GM12891 (cell line): Measurements from ENCODE around the gene CBLB.

Experiments used
- DNase-seq: peaks from one replicate; pipeline ENCODE4 v3.0.0; 2011; ENCODE audit warnings: low spot score; ENCODE audit not compliant: insufficient read length
- FAIRE-seq: peaks from 2 replicates; lab custom pipeline; 2011; peaks lifted over from hg19 to GRCh38; lab: Jason Lieb, UNC
- PAX5 ChIP-seq: IDR thresholded peaks from 2 replicates; pipeline ENCODE4 v1.6.1; 2011; ENCODE audit warnings: low read length, moderate library complexity, mild to moderate bottlenecking; ENCODE audit not compliant: insufficient read depth, severe bottlenecking
- POLR2A ChIP-seq: IDR thresholded peaks from 2 replicates; pipeline ENCODE4 v1.6.1; 2011; ENCODE audit warnings: low read depth, low read length, control low read depth
- POLR2AphosphoS5 ChIP-seq: IDR thresholded peaks from 2 replicates; pipeline ENCODE4 v1.6.1; 2011; ENCODE audit warnings: low read depth, low read length, control low read depth
- POU2F2 ChIP-seq: IDR thresholded peaks from 2 replicates; pipeline ENCODE4 v1.6.1; 2011; ENCODE audit warnings: low read depth, mild to moderate bottlenecking, control low read depth, low read length, moderate library complexity
- SPI1 ChIP-seq: IDR thresholded peaks from 2 replicates; pipeline ENCODE4 v1.6.1; 2011; ENCODE audit warnings: low read depth, low read length, control low read depth
- TAF1 ChIP-seq: IDR thresholded peaks from 2 replicates; pipeline ENCODE4 v1.6.1; 2011; ENCODE audit warnings: low read depth, low read length, control low read depth

CBLB gene

DNA sequence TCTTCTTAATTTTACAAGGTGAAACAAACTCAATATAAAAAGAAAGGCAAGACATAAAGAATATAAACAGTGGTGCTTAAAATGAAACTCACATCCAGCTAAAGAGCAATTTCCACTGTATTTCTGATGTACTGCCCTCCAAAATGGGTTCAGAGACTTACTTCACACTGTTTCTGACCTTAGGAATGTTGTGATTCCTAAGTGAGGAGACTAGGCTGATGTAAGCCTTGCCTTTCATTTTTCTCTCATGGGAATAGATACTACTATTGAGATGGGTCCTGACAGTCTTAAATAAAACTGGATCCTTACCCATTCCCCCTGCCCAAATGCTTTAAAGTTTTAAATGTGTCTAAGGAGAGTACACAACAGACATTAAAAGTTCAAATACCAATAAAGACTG, 86.9 kb downstream of the CBLB start:
- TF ChIP-seq POLR2AphosphoS5: no peak
- DNase-seq (no peak), FAIRE-seq (no peak)

- TF ChIP-seq SPI1 (no peak), POLR2A (no peak), TAF1 (no peak), POU2F2 (no peak), PAX5 (no peak), POLR2AphosphoS5 (no peak)
- FAIRE-seq (no peak), DNase-seq (no peak)
Observed at GRCh38 chr3:105780107-105780506, 88.7 kb downstream of the CBLB start.

- TF ChIP-seq POLR2A (no peak), POLR2AphosphoS5 (no peak), POU2F2 (no peak), TAF1 (no peak), SPI1 (peak; percentile 48), PAX5 (no peak)
- FAIRE-seq (no peak), DNase-seq (no peak)
Observed at GRCh38 chr3:105775368-105775767, 93.4 kb downstream of the CBLB start.

- no peak for TF ChIP-seq POU2F2
- TF ChIP-seq SPI1: no peak
- TF ChIP-seq POLR2A: no peak
- TF ChIP-seq TAF1: no peak
- TF ChIP-seq POLR2AphosphoS5: no peak
- TF ChIP-seq PAX5: no peak
- no peak for FAIRE-seq
- DNase-seq: no peak
Observed at GRCh38 chr3:105774444-105775180, 94.2 kb downstream of the CBLB start.

DNA sequence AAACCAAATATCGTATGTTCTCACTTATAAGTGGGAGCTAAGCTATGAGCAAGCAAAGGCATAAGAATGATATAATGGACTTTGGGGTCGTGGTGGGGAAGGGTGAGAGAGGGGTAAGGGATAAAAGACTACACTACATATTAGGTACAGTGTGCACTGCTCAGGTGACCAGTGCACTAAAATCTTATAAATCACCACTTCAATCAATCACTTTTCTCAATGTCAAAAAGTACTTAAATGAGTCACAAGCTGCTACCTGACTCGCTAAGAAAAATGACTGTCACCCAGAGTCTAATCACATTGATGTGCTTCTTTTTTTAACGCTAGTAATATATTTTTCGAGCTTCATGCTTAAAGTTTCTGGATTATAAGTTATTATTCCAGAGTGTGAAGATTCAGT, 95.5 kb downstream of the CBLB start:
- DNase-seq: no peak

GRCh38 chr3:105772635-105773034, 96.2 kb downstream of the CBLB start:
- DNase-seq (no peak), FAIRE-seq (no peak)
- TF ChIP-seq TAF1: no peak

More for the DNA sequence above, 95.5 kb downstream of the CBLB start:
- no peak for FAIRE-seq
- TF ChIP-seq SPI1: no peak
- no peak for TF ChIP-seq POU2F2
- TF ChIP-seq POLR2A: no peak

GRCh38 chr3:105771392-105771791, 97.4 kb downstream of the CBLB start:
- DNase-seq (no peak), FAIRE-seq (no peak)
- no peak for TF ChIP-seq POLR2AphosphoS5
- TF ChIP-seq SPI1: peak; percentile 44

DNA sequence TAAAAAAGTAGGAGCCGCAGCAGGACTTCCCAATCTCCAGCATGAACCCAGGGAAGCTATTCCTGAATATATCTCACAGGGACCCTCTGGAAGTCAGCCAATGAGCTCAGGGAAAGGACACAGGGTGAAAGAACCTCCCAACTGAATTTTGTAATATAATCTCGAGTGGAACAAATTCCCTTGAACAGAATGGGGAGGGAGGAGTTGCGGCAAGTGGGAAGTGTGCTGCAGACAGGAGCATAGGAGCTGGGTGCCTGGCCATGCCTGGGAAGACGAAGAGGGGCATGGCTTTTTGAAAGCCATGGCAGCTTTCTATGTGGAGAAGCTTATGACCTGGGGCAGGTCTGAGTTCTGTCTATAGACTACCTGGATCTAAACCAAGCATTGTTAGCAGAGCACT, 98.4 kb downstream of the CBLB start:
- FAIRE-seq (no peak), DNase-seq (no peak)
- TF ChIP-seq TAF1: no peak
- no peak for TF ChIP-seq POU2F2
- TF ChIP-seq PAX5: no peak
- TF ChIP-seq POLR2A: no peak
- no peak for TF ChIP-seq SPI1
- no peak for TF ChIP-seq POLR2AphosphoS5

DNA sequence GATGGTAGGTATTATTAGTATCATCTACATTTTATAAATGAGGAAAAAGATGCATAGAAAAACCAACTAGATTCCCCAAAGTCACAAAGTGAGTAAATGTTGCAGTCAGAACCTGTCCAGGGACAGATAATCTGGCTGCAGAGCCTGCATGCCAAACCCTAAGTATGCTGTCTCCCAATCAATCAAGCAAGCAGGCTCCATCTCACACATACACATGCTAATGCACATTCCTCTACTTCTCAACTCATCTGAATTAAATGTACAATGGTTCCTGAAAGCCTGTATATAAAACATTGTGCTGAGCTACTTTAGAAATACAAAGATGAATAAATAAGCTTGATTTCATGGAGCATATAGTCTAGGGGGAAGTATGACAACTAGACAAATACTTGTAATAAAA, 101.0 kb downstream of the CBLB start:
- TF ChIP-seq POLR2AphosphoS5 (no peak), POU2F2 (no peak), POLR2A (no peak), SPI1 (no peak), TAF1 (no peak)

DNA sequence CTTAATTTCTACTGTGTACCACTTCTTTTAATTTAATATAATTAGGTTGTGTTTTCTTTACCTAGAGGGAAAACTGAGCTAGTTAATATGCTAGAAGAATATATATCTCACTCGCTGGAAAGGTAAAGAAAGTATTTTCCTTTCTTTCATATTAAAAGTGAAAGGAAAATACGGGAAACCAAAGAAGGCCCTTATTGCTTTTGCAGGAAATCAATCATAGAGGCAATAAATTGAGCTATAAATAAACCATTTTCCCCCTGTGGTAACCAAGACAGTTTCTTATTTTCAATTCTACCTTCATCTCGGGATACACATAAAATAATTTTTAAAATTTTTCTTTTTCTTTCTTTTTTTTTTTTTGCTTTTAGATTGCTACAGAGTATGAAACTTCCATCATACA, 101.6 kb downstream of the CBLB start:
- FAIRE-seq: no peak
- TF ChIP-seq POLR2AphosphoS5 (no peak), TAF1 (no peak), PAX5 (no peak), POU2F2 (no peak), POLR2A (no peak), SPI1 (no peak)
- DNase-seq: no peak

More for the DNA sequence above, 101.0 kb downstream of the CBLB start:
- DNase-seq (no peak), FAIRE-seq (peak; percentile 82)

DNA sequence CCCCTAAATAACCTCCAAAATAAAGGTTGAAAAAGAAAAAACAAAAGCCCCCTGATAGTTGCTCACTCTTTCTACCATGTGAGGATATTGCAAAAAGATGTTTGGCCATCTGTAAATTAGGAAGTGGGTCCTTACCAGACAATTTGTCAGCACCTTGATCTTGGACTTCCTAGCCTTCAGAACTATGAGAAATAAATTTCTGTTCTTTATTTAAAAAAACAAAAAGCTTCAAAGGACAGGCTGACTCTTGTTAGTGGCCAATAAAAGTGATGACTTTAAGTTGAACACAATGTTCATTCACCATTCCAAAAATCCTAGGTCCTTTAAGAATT, 103.5 kb downstream of the CBLB start:
- TF ChIP-seq POLR2AphosphoS5 (no peak), SPI1 (peak; percentile 43; the same call in 1 of the 2 replicates), PAX5 (no peak)
- DNase-seq: no peak
- FAIRE-seq: no peak
